Kidney (tissue), 14 donors: Measurements from ENCODE around the gene DCTN2. TPM values are rescaled to one million over a fixed set of nuclear protein-coding genes. Genes with fewer than 3 reads are reported as not detected.
"Not testable (repeated sequence)": the region's sequence is repeated elsewhere in the genome, so short reads cannot be mapped to it uniquely, and the experiment has no call there.

ENCODE experiments used
- DNase-seq, 5 donors: peaks; one replicate each; pipeline ENCODE4 v3.0.0-alpha.2; 2013 to 2020
- FAIRE-seq: peaks from 2 replicates; lab custom pipeline; 2012; peaks lifted over from hg19 to GRCh38; lab: Jason Lieb, UNC
- H3K27ac ChIP-seq, 2 donors: one replicate each; pipeline ENCODE4 v1.7.0; 2013; ENCODE audit warnings: low read depth in 2 of 2, low read length in 2 of 2, inconsistent platforms in 1 of 2
- H3K27me3 ChIP-seq: one replicate; pipeline ENCODE4 v1.7.1; 2013; ENCODE audit warnings: low read length, inconsistent platforms; ENCODE audit not compliant: control insufficient read depth, insufficient read depth
- H3K36me3 ChIP-seq, 3 donors: one replicate each; pipeline versions ENCODE4 v1.7.0 to v1.7.1; 2013; ENCODE audit warnings: low read length in 3 of 3, control low read depth in 1 of 3, inconsistent platforms in 1 of 3; ENCODE audit not compliant: insufficient read depth in 3 of 3, control insufficient read depth in 2 of 3
- H3K4me1 ChIP-seq, 3 donors: one replicate each; pipeline versions ENCODE4 v1.7.0 to v1.7.1; 2013; ENCODE audit warnings: low read length in 3 of 3, inconsistent platforms in 1 of 3, low read depth in 1 of 3; ENCODE audit not compliant: control insufficient read depth in 2 of 3, insufficient read depth in 2 of 3
- H3K4me3 ChIP-seq, 3 donors: one replicate each; pipeline versions ENCODE4 v1.7.0 to v1.8.1; 2013; ENCODE audit warnings: low read length in 3 of 3, control low read depth in 1 of 3, inconsistent platforms in 1 of 3
- H3K9ac ChIP-seq, 3 donors: one replicate each; pipeline versions ENCODE4 v1.7.0 to v1.7.1; 2013; ENCODE audit warnings: low read length in 3 of 3, control low read depth in 1 of 3, inconsistent platforms in 1 of 3
- H3K9me3 ChIP-seq, 3 donors: one replicate each; pipeline versions ENCODE4 v1.7.0 to v1.7.1; 2013; ENCODE audit warnings: low read length in 3 of 3, control low read depth in 1 of 3, inconsistent platforms in 1 of 3; ENCODE audit not compliant: control insufficient read depth in 2 of 3, insufficient read depth in 1 of 3
- intact Hi-C: fragments of 100-400 bp; cut with DNase I; formaldehyde crosslinking; loops from one replicate; pipeline ENCODE4 v1.11.1; 2022
- polyA plus RNA-seq: library from polyadenylated mRNA; stranded (reverse); fragments of 350-450 nt; fragmentation: Illumina TruSeq; extraction: RNeasy Lipid Tissue Mini Kit (QIAGEN cat#74804); gene quantifications from one replicate; pipeline ENCODE4 v1.2.3, GENCODE V29; 2014; ENCODE audit warnings: low read depth, low replicate concordance; ENCODE audit not compliant: insufficient read depth
- total RNA-seq: library from RNA; stranded (reverse); fragmentation: NEBNext Ultra II Directional; extraction: Animal tissue kit (Norgen Biotek cat#: 25700); gene quantifications from one replicate; pipeline ENCODE4 v1.2.1, GENCODE V29; 2021
- TF ChIP-seq, protein P1 (sequence below): IDR thresholded peaks from 3 replicates; pipeline ENCODE4 v1.5.1; 2012; ENCODE audit warnings: mild to moderate bottlenecking, moderate library complexity, borderline replicate concordance; ENCODE audit not compliant: insufficient read depth; ENCODE audit errors: extremely low read depth
- donor health status: control.
- donor health status: control.
- donor health status: control.
- donor health status: control.
- donor health status: control.
- donor health status: DM: yes; HTN: yes; CAD: no.
- donor health status: Normal renal cell carcinoma (clear cell type).

DCTN2 gene
- total and polyA plus RNA-seq, 2 donors from 2014 or later: 110 to 133 TPM

GRCh38 chr12:57496822-57497221, 50.2 kb downstream of the DCTN2 start:
- DNase-seq: no peak
- intact Hi-C loops: no loop called here
- no peak overlapping the region for H3K9ac ChIP-seq
- TF ChIP-seq, protein P1, sequence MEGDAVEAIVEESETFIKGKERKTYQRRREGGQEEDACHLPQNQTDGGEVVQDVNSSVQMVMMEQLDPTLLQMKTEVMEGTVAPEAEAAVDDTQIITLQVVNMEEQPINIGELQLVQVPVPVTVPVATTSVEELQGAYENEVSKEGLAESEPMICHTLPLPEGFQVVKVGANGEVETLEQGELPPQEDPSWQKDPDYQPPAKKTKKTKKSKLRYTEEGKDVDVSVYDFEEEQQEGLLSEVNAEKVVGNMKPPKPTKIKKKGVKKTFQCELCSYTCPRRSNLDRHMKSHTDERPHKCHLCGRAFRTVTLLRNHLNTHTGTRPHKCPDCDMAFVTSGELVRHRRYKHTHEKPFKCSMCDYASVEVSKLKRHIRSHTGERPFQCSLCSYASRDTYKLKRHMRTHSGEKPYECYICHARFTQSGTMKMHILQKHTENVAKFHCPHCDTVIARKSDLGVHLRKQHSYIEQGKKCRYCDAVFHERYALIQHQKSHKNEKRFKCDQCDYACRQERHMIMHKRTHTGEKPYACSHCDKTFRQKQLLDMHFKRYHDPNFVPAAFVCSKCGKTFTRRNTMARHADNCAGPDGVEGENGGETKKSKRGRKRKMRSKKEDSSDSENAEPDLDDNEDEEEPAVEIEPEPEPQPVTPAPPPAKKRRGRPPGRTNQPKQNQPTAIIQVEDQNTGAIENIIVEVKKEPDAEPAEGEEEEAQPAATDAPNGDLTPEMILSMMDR: no peak
- no peak overlapping the region for H3K27ac ChIP-seq
- H3K36me3 ChIP-seq: peaks cover 4 to 36% (median 23%) of the 10 kb centered on the region in 3 donors
- no peaks in the 10 kb centered on the region for H3K4me1 ChIP-seq
- FAIRE-seq: no peak
- H3K27me3 ChIP-seq: no peaks in the 10 kb centered on the region
- H3K9me3 ChIP-seq: no peaks in the 10 kb centered on the region
- no peak overlapping the region for H3K4me3 ChIP-seq

- H3K27ac ChIP-seq, H3K4me1 ChIP-seq, FAIRE-seq, H3K27me3 ChIP-seq, DNase-seq, intact Hi-C loops, H3K4me3 ChIP-seq, H3K9me3 ChIP-seq, H3K9ac ChIP-seq: not testable (repeated sequence)
- H3K36me3 ChIP-seq: peaks cover 3 to 38% (median 18%) of the 10 kb centered on the region in 3 donors
Measured at GRCh38 chr12:57495051-57495701, 51.8 kb downstream of the DCTN2 start.

- Histone ChIP-seq H3K27ac (no peak overlapping the region), H3K4me3 (no peak overlapping the region), H3K27me3 (no peaks in the 10 kb centered on the region), H3K9ac (no peak overlapping the region), H3K9me3 (no peaks in the 10 kb centered on the region), H3K4me1 (peaks cover 0 to 10% (median 0%) of the 10 kb centered on the region in 3 donors), H3K36me3 (peaks cover 8 to 27% (median 8%) of the 10 kb centered on the region in 3 donors)
- DNase-seq: no peak
- TF ChIP-seq, protein P1: no peak
- intact Hi-C loops: no loop called here
- no peak for FAIRE-seq
Measured at GRCh38 chr12:57491393-57492280, 55.4 kb downstream of the DCTN2 start.

- intact Hi-C loops: no loop called here
- Histone ChIP-seq H3K27ac (no peak overlapping the region), H3K36me3 (peaks cover 8 to 27% (median 8%) of the 10 kb centered on the region in 3 donors), H3K27me3 (no peaks in the 10 kb centered on the region), H3K9ac (no peak overlapping the region), H3K9me3 (no peaks in the 10 kb centered on the region), H3K4me1 (peaks cover 0 to 10% (median 0%) of the 10 kb centered on the region in 3 donors), H3K4me3 (no peak overlapping the region)
- TF ChIP-seq, protein P1: no peak
- FAIRE-seq (no peak), DNase-seq (no peak)
Measured at GRCh38 chr12:57490126-57490525, 56.9 kb downstream of the DCTN2 start.
